ENCODE results near the gene HPGDS.

Gene HPGDS

GRCh38 chr4:94359838-94360237 lies 17.2 kb upstream of the HPGDS start:
- no peak for TF ChIP-seq Cebpa-rat (IDR thresholded peaks at IDR 0.05)
- H3K27ac ChIP-seq: no peak overlapping the region

GRCh38 chr4:94359221-94359620 lies 16.6 kb upstream of the HPGDS start:
- no peaks in the 10 kb centered on the region for H4K20me1 ChIP-seq
- H3K36me3 ChIP-seq: no peaks in the 10 kb centered on the region
- H3K27me3 ChIP-seq: no peaks in the 10 kb centered on the region
- H3K4me3 ChIP-seq: no peak overlapping the region
- H3K27ac ChIP-seq: no peak overlapping the region
- no peak overlapping the region for H3K4me2 ChIP-seq
- no peak overlapping the region for H3K9ac ChIP-seq
- no peaks in the 10 kb centered on the region for H3K9me3 ChIP-seq (replicated peaks in 1 of 11)
- TF ChIP-seq Cebpa-rat (IDR thresholded peaks at IDR 0.05): no peak
- peaks cover 0 to 7% (median 0%) of the 10 kb centered on the region in 10 experiments; a peak in 1 of 20 replicates for H3K4me1 ChIP-seq

More at GRCh38 chr4:94359838-94360237, 17.2 kb upstream of the HPGDS start:
- H3K9ac ChIP-seq: no peak overlapping the region
- H4K20me1 ChIP-seq: no peaks in the 10 kb centered on the region
- H3K27me3 ChIP-seq: no peaks in the 10 kb centered on the region
- peaks cover 0 to 7% (median 0%) of the 10 kb centered on the region in 10 experiments; a peak in 1 of 20 replicates for H3K4me1 ChIP-seq
- no peak overlapping the region for H3K4me2 ChIP-seq
- H3K4me3 ChIP-seq: no peak overlapping the region
- H3K9me3 ChIP-seq (replicated peaks in 1 of 11): no peaks in the 10 kb centered on the region
- H3K36me3 ChIP-seq: no peaks in the 10 kb centered on the region

- no peaks in the 10 kb centered on the region for H4K20me1 ChIP-seq
- peaks cover 0 to 7% (median 0%) of the 10 kb centered on the region in 10 experiments; a peak in 1 of 20 replicates for H3K4me1 ChIP-seq
- no peaks in the 10 kb centered on the region for H3K9me3 ChIP-seq (replicated peaks in 1 of 11)
- H3K27me3 ChIP-seq: no peaks in the 10 kb centered on the region
- H3K4me3 ChIP-seq: no peak overlapping the region
- no peak overlapping the region for H3K9ac ChIP-seq
- no peak for TF ChIP-seq Cebpa-rat (IDR thresholded peaks at IDR 0.05)
- H3K36me3 ChIP-seq: no peaks in the 10 kb centered on the region
- no peak overlapping the region for H3K4me2 ChIP-seq
- H3K27ac ChIP-seq: no peak overlapping the region
Observed at GRCh38 chr4:94358101-94358500, 15.5 kb upstream of the HPGDS start.

- Histone ChIP-seq H3K27me3 (no peaks in the 10 kb centered on the region), H3K4me3 (no peak overlapping the region), H3K9me3 (replicated peaks in 1 of 11) (no peaks in the 10 kb centered on the region), H3K27ac (no peak overlapping the region), H3K4me2 (no peak overlapping the region), H3K9ac (no peak overlapping the region), H3K4me1 (peaks cover 0 to 7% (median 0%) of the 10 kb centered on the region in 10 experiments; a peak in 1 of 20 replicates), H3K36me3 (no peaks in the 10 kb centered on the region), H4K20me1 (no peaks in the 10 kb centered on the region)
- no peak for TF ChIP-seq Cebpa-rat (IDR thresholded peaks at IDR 0.05)
Observed at GRCh38 chr4:94357624-94358023, 15.0 kb upstream of the HPGDS start.

GRCh38 chr4:94356444-94356843 lies 13.8 kb upstream of the HPGDS start:
- Histone ChIP-seq H3K9me3 (replicated peaks in 1 of 11) (no peaks in the 10 kb centered on the region), H3K4me3 (no peak overlapping the region), H3K27me3 (no peaks in the 10 kb centered on the region), H4K20me1 (no peaks in the 10 kb centered on the region), H3K4me2 (no peak overlapping the region), H3K27ac (no peak overlapping the region), H3K9ac (no peak overlapping the region), H3K4me1 (no peaks in the 10 kb centered on the region), H3K36me3 (no peaks in the 10 kb centered on the region)
- no peak for TF ChIP-seq Cebpa-rat (IDR thresholded peaks at IDR 0.05)

- no peak overlapping the region for H3K9ac ChIP-seq
- no peaks in the 10 kb centered on the region for H3K9me3 ChIP-seq (replicated peaks in 1 of 11)
- H3K27ac ChIP-seq: no peak overlapping the region
- TF ChIP-seq Cebpa-rat (IDR thresholded peaks at IDR 0.05): no peak
- H3K27me3 ChIP-seq: no peaks in the 10 kb centered on the region
- no peaks in the 10 kb centered on the region for H3K4me1 ChIP-seq
- H3K4me3 ChIP-seq: no peak overlapping the region
- H3K36me3 ChIP-seq: no peaks in the 10 kb centered on the region
- no peak overlapping the region for H3K4me2 ChIP-seq
- no peaks in the 10 kb centered on the region for H4K20me1 ChIP-seq
Observed at GRCh38 chr4:94354474-94354896, 11.8 kb upstream of the HPGDS start.

GRCh38 chr4:94352996-94353395 lies 10.4 kb upstream of the HPGDS start:
- no peak overlapping the region for H3K9ac ChIP-seq
- no peak overlapping the region for H3K4me3 ChIP-seq
- H3K4me1 ChIP-seq: no peaks in the 10 kb centered on the region
- no peaks in the 10 kb centered on the region for H3K27me3 ChIP-seq
- no peaks in the 10 kb centered on the region for H3K36me3 ChIP-seq
- H3K27ac ChIP-seq: no peak overlapping the region
- H3K9me3 ChIP-seq (replicated peaks in 1 of 11): no peaks in the 10 kb centered on the region
- H4K20me1 ChIP-seq: no peaks in the 10 kb centered on the region
- TF ChIP-seq Cebpa-rat (IDR thresholded peaks at IDR 0.05): no peak
- H3K4me2 ChIP-seq: no peak overlapping the region

- TF ChIP-seq Cebpa-rat (IDR thresholded peaks at IDR 0.05): no peak
- H3K4me2 ChIP-seq: no peak overlapping the region
- peaks cover 0 to under 1% (median 0%) of the 10 kb centered on the region in 10 experiments; a peak in 2 of 20 replicates for H3K4me1 ChIP-seq
- no peak overlapping the region for H3K9ac ChIP-seq
- H3K27me3 ChIP-seq: no peaks in the 10 kb centered on the region
- no peaks in the 10 kb centered on the region for H4K20me1 ChIP-seq
- no peaks in the 10 kb centered on the region for H3K36me3 ChIP-seq
- H3K4me3 ChIP-seq: no peak overlapping the region
- no peaks in the 10 kb centered on the region for H3K9me3 ChIP-seq (replicated peaks in 1 of 11)
- no peak overlapping the region for H3K27ac ChIP-seq
Observed at GRCh38 chr4:94352163-94352562, 9.5 kb upstream of the HPGDS start.

- H3K4me1 ChIP-seq: peaks cover 0 to 9% (median 0%) of the 10 kb centered on the region in 10 experiments; a peak in 6 of 20 replicates
- no peak overlapping the region for H3K27ac ChIP-seq
- H3K27me3 ChIP-seq: no peaks in the 10 kb centered on the region
- H3K4me2 ChIP-seq: no peak overlapping the region
- no peaks in the 10 kb centered on the region for H4K20me1 ChIP-seq
- TF ChIP-seq Cebpa-rat (IDR thresholded peaks at IDR 0.05): no peak
- H3K4me3 ChIP-seq: no peak overlapping the region
- H3K9me3 ChIP-seq (replicated peaks in 1 of 11): no peaks in the 10 kb centered on the region
- H3K9ac ChIP-seq: no peak overlapping the region
- H3K36me3 ChIP-seq: no peaks in the 10 kb centered on the region
Observed at GRCh38 chr4:94351319-94351718, 8.7 kb upstream of the HPGDS start.

GRCh38 chr4:94350095-94350494 lies 7.5 kb upstream of the HPGDS start:
- Histone ChIP-seq H3K4me2 (no peak overlapping the region), H3K4me3 (no peak overlapping the region), H4K20me1 (no peaks in the 10 kb centered on the region), H3K36me3 (no peaks in the 10 kb centered on the region), H3K27me3 (no peaks in the 10 kb centered on the region), H3K27ac (no peak overlapping the region), H3K4me1 (peaks cover 0 to 21% (median 4%) of the 10 kb centered on the region in 10 experiments; a peak in 9 of 20 replicates), H3K9ac (no peak overlapping the region), H3K9me3 (replicated peaks in 1 of 11) (no peaks in the 10 kb centered on the region)
- TF ChIP-seq Cebpa-rat (IDR thresholded peaks at IDR 0.05): no peak

Measured in BLaER1 treated with 17β-estradiol and CSF1 and Interleukin-3, amounts not matched to agents 10 nM and 100 nM (cell line).